HG03521 (cell line): Measurements from ENCODE around the gene INVS.
"Not testable (repeated sequence)": the region's sequence is repeated elsewhere in the genome, so short reads cannot be mapped to it uniquely, and the experiment has no call there.

Experiments
- ATAC-seq: cut with Tn5 transposase; IDR thresholded peaks from one replicate; pipeline ENCODE4 v1.9.1; 2021; ENCODE audit warnings: mild to moderate bottlenecking, moderate library complexity; ENCODE audit not compliant: unreplicated experiment

Gene INVS

GRCh38 chr9:100236986-100237385 is 137.9 kb downstream of the INVS start:
- ATAC-seq: not testable (repeated sequence)

GRCh38 chr9:100240512-100240911 is 141.5 kb downstream of the INVS start:
- ATAC-seq: no peak

GRCh38 chr9:100267211-100267610 is 168.2 kb downstream of the INVS start:
- no peak for ATAC-seq

GRCh38 chr9:100268271-100268670 is 169.2 kb downstream of the INVS start:
- ATAC-seq: no peak

- no peak for ATAC-seq
Measured at GRCh38 chr9:100269656-100270055, 170.6 kb downstream of the INVS start.

GRCh38 chr9:100277166-100277979 is 178.3 kb downstream of the INVS start:
- no peak for ATAC-seq

- no peak for ATAC-seq
Measured at GRCh38 chr9:100281066-100281465, 182.0 kb downstream of the INVS start.

GRCh38 chr9:100281676-100282387 is 182.8 kb downstream of the INVS start:
- ATAC-seq: no peak

- no peak for ATAC-seq
Measured at GRCh38 chr9:100282388-100282719, 183.3 kb downstream of the INVS start.

- ATAC-seq: no peak
Measured at GRCh38 chr9:100284247-100284646, 185.2 kb downstream of the INVS start.

GRCh38 chr9:100285080-100285479 is 186.0 kb downstream of the INVS start:
- no peak for ATAC-seq

GRCh38 chr9:100285601-100286000 is 186.6 kb downstream of the INVS start:
- ATAC-seq: no peak

- no peak for ATAC-seq
Measured at GRCh38 chr9:100286257-100286656, 187.2 kb downstream of the INVS start.

GRCh38 chr9:100287186-100287585 is 188.1 kb downstream of the INVS start:
- no peak for ATAC-seq

- ATAC-seq: no peak
Measured at GRCh38 chr9:100290714-100291113, 191.7 kb downstream of the INVS start.

GRCh38 chr9:100292414-100292813 is 193.4 kb downstream of the INVS start:
- no peak for ATAC-seq

- no peak for ATAC-seq
Measured at GRCh38 chr9:100294341-100294740, 195.3 kb downstream of the INVS start.

GRCh38 chr9:100294806-100295205 is 195.8 kb downstream of the INVS start:
- no peak for ATAC-seq

GRCh38 chr9:100295240-100295639 is 196.2 kb downstream of the INVS start:
- ATAC-seq: no peak

- no peak for ATAC-seq
Measured at GRCh38 chr9:100296407-100296806, 197.4 kb downstream of the INVS start.

GRCh38 chr9:100298378-100298777 is 199.3 kb downstream of the INVS start:
- no peak for ATAC-seq

GRCh38 chr9:100303747-100304146 is 204.7 kb downstream of the INVS start:
- no peak for ATAC-seq
